Glutamatergic neuron (in vitro differentiated cells): Measurements from ENCODE around the gene OPALIN. TPM values are rescaled to one million over a fixed set of nuclear protein-coding genes. Genes with fewer than 3 reads are reported as not detected.

Experiments used
- DNase-seq: peaks from one replicate; pipeline ENCODE4 v3.0.0; 2022
- H3K27ac Mint-ChIP-seq: one replicate; pipeline ENCODE4 v1.8.0; 2020; ENCODE audit warnings: mild to moderate bottlenecking, mixed read lengths, inconsistent platforms; ENCODE audit not compliant: unreplicated experiment
- H3K27me3 Mint-ChIP-seq: one replicate; pipeline ENCODE4 v1.8.0; 2020; ENCODE audit warnings: mild to moderate bottlenecking, moderate library complexity, mixed read lengths, inconsistent platforms; ENCODE audit not compliant: unreplicated experiment
- H3K36me3 Mint-ChIP-seq: one replicate; pipeline ENCODE4 v1.8.0; 2020; ENCODE audit warnings: mild to moderate bottlenecking, mixed read lengths, inconsistent platforms; ENCODE audit not compliant: unreplicated experiment
- H3K4me1 Mint-ChIP-seq: one replicate; pipeline ENCODE4 v1.8.0; 2020; ENCODE audit warnings: mild to moderate bottlenecking, low read depth, mixed read lengths, inconsistent platforms; ENCODE audit not compliant: unreplicated experiment
- H3K4me3 Mint-ChIP-seq: one replicate; pipeline ENCODE4 v1.8.0; 2020; ENCODE audit warnings: mild to moderate bottlenecking, mixed read lengths, inconsistent platforms; ENCODE audit not compliant: unreplicated experiment
- H3K9me3 Mint-ChIP-seq: one replicate; pipeline ENCODE4 v1.8.0; 2020; ENCODE audit warnings: mild to moderate bottlenecking, moderate library complexity, mixed read lengths, inconsistent platforms; ENCODE audit not compliant: unreplicated experiment
- total RNA-seq: library from RNA; stranded (reverse); fragmentation: NEBNext Ultra II Directional; extraction: Animal tissue kit (Norgen Biotek cat#: 25700); gene quantifications from one replicate; pipeline ENCODE4 v1.2.1, GENCODE V29; 2021; ENCODE audit not compliant: unreplicated experiment
- TF ChIP-seq, protein P1 (sequence below): fragments of 200-600 bp; sonication (generic); IDR thresholded peaks from one replicate; pipeline ENCODE4 v1.5.0; 2021; ENCODE audit not compliant: partially characterized antibody, unreplicated experiment

Gene OPALIN
- total RNA-seq, 1 donor from 2014 or later: not detected

DNA sequence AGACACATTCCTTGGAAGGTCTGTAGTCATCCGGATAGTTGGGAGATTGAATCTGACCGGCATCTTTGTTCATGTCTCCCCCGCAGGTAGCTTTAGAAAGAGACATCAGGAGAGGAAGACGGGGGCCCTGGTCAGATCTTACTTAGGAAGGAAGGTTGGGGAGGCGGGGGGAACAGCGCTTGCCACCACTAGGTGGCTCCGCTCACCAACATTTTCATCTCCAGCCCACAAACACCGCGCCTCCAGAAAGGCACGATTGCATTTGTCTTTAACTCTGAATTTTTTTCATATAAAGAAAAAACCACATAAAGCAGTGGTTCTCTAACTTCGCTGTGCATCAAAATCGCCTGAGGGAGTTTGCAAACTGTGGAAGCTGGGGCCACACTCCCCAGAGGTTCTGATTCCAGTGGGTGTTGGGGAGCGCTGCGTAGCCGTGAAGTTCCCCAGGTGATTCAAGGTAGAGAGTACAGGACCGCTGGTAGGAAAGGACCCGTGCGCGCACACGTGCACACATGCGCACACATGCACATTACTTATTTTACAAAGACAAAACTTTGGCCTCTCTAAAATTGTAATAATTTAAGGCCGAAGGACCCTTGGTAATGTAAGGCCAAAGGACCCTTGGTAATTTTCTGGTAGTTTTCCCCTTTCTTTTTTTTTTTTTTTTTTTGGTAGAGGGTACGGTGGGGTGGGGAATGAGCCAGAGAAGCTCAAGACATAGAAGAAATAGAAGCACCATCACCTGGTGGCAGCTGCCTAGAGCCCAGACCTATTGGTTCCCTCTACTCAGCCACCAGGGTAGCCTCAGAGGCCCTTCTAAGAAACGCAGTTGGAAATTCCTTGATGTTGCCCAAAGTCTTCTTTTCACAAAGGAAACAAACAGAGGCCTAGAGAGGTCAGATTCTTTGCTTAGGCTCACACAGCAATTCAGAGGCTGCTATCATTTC is 37.4 kb upstream of the OPALIN start:
- peaks cover 2% of the 10 kb centered on the region for H3K9me3 Mint-ChIP-seq
- peak; percentile 70 for DNase-seq
- no peak overlapping the region for H3K27ac Mint-ChIP-seq
- H3K36me3 Mint-ChIP-seq: no peaks in the 10 kb centered on the region
- TF ChIP-seq, protein P1, sequence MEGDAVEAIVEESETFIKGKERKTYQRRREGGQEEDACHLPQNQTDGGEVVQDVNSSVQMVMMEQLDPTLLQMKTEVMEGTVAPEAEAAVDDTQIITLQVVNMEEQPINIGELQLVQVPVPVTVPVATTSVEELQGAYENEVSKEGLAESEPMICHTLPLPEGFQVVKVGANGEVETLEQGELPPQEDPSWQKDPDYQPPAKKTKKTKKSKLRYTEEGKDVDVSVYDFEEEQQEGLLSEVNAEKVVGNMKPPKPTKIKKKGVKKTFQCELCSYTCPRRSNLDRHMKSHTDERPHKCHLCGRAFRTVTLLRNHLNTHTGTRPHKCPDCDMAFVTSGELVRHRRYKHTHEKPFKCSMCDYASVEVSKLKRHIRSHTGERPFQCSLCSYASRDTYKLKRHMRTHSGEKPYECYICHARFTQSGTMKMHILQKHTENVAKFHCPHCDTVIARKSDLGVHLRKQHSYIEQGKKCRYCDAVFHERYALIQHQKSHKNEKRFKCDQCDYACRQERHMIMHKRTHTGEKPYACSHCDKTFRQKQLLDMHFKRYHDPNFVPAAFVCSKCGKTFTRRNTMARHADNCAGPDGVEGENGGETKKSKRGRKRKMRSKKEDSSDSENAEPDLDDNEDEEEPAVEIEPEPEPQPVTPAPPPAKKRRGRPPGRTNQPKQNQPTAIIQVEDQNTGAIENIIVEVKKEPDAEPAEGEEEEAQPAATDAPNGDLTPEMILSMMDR: peak; percentile 83
- H3K27me3 Mint-ChIP-seq: no peaks in the 10 kb centered on the region
- H3K4me3 Mint-ChIP-seq: no peak overlapping the region
- no peaks in the 10 kb centered on the region for H3K4me1 Mint-ChIP-seq

DNA sequence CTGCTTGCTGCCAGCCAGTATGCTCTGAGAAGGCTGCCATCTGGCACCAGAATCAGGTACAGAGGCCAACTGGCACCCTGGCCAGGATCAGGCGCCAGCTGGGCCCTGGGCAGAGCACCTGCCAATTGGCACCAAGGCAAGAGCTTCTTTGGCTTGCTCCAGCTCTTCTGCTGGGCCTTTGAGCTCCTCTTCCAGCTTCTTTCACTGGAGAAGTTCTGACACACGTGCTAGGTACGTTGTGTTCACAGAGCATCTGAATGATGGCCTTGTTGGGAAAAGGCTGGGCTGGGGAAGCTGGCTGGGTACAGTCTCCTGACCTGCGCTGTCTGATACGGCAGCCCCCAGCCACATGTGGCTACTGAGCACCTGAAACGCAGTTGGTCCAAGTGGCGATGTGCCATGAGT is 31.7 kb upstream of the OPALIN start:
- H3K36me3 Mint-ChIP-seq: no peaks in the 10 kb centered on the region
- DNase-seq: no peak
- TF ChIP-seq, protein P1: no peak
- no peaks in the 10 kb centered on the region for H3K9me3 Mint-ChIP-seq
- peaks cover 3% of the 10 kb centered on the region for H3K27me3 Mint-ChIP-seq
- H3K27ac Mint-ChIP-seq: no peak overlapping the region
- no peaks in the 10 kb centered on the region for H3K4me1 Mint-ChIP-seq
- H3K4me3 Mint-ChIP-seq: no peak overlapping the region

DNA sequence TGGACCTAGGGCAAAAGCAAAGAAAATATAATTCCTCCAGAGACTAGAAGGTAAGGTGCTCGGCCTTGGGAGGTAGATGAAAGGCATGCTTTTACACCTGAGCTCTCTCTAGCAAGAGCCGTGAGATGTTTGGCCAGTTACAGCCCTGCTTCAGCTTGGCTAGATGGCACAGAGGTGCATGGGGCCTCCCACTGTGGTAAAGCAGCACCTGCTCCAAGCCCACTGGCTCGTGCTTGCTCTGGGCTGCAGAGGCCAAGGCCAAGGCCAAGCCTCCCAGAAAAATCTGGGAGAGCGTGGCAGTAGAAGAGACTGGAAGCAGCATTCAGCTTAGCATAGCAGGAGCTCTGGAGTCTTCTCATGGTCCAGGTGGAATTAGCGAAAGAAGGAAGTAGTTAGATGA is 31.0 kb upstream of the OPALIN start:
- H3K27ac Mint-ChIP-seq: no peak overlapping the region
- DNase-seq: no peak
- no peaks in the 10 kb centered on the region for H3K36me3 Mint-ChIP-seq
- TF ChIP-seq, protein P1: no peak
- no peaks in the 10 kb centered on the region for H3K4me1 Mint-ChIP-seq
- H3K4me3 Mint-ChIP-seq: no peak overlapping the region
- H3K9me3 Mint-ChIP-seq: no peaks in the 10 kb centered on the region
- H3K27me3 Mint-ChIP-seq: peaks cover 3% of the 10 kb centered on the region

DNA sequence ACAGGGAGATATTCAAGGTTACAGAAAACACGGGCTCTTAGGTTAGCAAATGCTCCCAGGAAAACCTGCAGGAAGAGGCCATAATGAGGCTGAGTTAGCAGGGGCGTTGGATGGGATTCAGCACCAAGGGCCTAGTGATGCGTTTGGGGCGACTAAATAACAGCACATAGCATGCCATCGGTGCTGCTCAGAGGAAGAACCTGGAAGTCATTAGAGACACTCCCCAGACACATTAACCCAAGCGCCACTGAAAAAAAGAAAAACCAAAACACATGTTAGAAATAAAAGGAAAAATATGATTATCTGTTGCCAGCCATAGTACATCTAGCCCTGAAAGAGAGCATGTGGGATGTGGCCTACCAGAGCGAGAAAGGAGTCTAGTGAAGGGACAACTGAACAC is 28.8 kb upstream of the OPALIN start:
- DNase-seq: no peak
- Mint-ChIP-seq H3K9me3 (no peaks in the 10 kb centered on the region), H3K4me1 (no peaks in the 10 kb centered on the region), H3K27ac (no peak overlapping the region), H3K4me3 (no peak overlapping the region), H3K36me3 (peaks cover 4% of the 10 kb centered on the region), H3K27me3 (peaks cover 3% of the 10 kb centered on the region)
- TF ChIP-seq, protein P1: no peak

DNA sequence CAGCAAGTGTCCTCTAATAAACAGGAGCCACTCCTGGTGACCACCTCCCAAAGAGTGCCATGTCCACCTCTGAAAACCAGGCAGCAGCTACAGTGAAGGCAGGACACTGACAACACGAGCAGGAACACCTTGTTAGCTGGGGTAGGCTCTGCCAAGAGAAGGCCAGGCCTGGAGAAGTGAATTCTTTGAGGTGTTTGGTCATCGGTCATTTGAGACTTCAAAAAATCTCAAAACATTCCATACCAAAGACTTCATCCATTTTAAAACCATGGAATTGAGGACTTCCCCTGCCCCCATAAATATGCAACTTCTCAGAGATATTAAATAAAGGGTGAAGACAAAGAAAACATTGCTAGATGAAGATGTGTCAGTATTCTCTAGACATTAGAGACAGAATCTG is 28.4 kb upstream of the OPALIN start:
- Mint-ChIP-seq H3K4me3 (no peak overlapping the region), H3K27me3 (peaks cover 3% of the 10 kb centered on the region), H3K9me3 (no peaks in the 10 kb centered on the region), H3K27ac (no peak overlapping the region), H3K36me3 (peaks cover 4% of the 10 kb centered on the region), H3K4me1 (no peaks in the 10 kb centered on the region)
- DNase-seq: no peak
- TF ChIP-seq, protein P1: no peak
